H9 (cell line): Measurements from ENCODE around the gene PKDCC. TPM values are rescaled to one million over a fixed set of nuclear protein-coding genes. Genes with fewer than 3 reads are reported as not detected.

ENCODE experiments used
- DNase-seq: peaks from one replicate; pipeline ENCODE4 v3.0.0-alpha.2; 2017
- H2AFZ ChIP-seq: one replicate; pipeline ENCODE4 v1.6.1; 2013; ENCODE audit warnings: mild to moderate bottlenecking, low read length, control low read depth, moderate library complexity
- H2AK5ac ChIP-seq: 2 replicates; pipeline ENCODE4 v1.6.1; 2013; ENCODE audit warnings: low read length, control low read depth, mixed read lengths; ENCODE audit not compliant: insufficient read length
- H2BK120ac ChIP-seq: one replicate; pipeline ENCODE4 v1.6.1; 2013; ENCODE audit warnings: low read depth, mild to moderate bottlenecking, low read length, control low read depth, inconsistent platforms; ENCODE audit not compliant: poor library complexity, severe bottlenecking
- H2BK12ac ChIP-seq: 2 replicates; pipeline ENCODE4 v1.6.1; 2013; ENCODE audit warnings: low read length, control low read depth, mixed read lengths, low read depth; ENCODE audit not compliant: insufficient read length
- H2BK15ac ChIP-seq: 2 replicates; pipeline ENCODE4 v1.6.1; 2013; ENCODE audit warnings: low read depth, low read length, control low read depth
- H2BK20ac ChIP-seq: one replicate; pipeline ENCODE4 v1.6.1; 2013; ENCODE audit warnings: low read depth, mild to moderate bottlenecking, low read length, control low read depth, inconsistent platforms; ENCODE audit not compliant: poor library complexity, severe bottlenecking
- H2BK5ac ChIP-seq: 2 replicates; pipeline ENCODE4 v1.6.1; 2013; ENCODE audit warnings: low read length, control low read depth, mixed read lengths; ENCODE audit not compliant: insufficient read length
- H3K14ac ChIP-seq: 2 replicates; pipeline ENCODE4 v1.6.1; 2013; ENCODE audit warnings: low read length, control low read depth; ENCODE audit not compliant: insufficient read depth
- H3K18ac ChIP-seq: 2 replicates; pipeline ENCODE4 v1.6.1; 2013; ENCODE audit warnings: low read depth, mild to moderate bottlenecking, mixed read lengths, low read length, control low read depth; ENCODE audit not compliant: insufficient read length
- H3K23ac ChIP-seq: 2 replicates; pipeline ENCODE4 v1.6.1; 2013; ENCODE audit warnings: low read length, control low read depth, mixed read lengths, low read depth; ENCODE audit not compliant: insufficient read length
- H3K23me2 ChIP-seq: 2 replicates; pipeline ENCODE4 v1.6.1; 2013; ENCODE audit warnings: low read depth, mild to moderate bottlenecking, mixed read lengths, low read length, control low read depth; ENCODE audit not compliant: insufficient read length, poor library complexity, severe bottlenecking
- H3K27ac ChIP-seq: 2 replicates; pipeline ENCODE4 v1.5.1; 2013; ENCODE audit warnings: low read length, control low read depth, mixed read lengths, low read depth; ENCODE audit not compliant: insufficient read length
- H3K27me3 ChIP-seq: 2 replicates; pipeline ENCODE4 v1.6.1; 2013; ENCODE audit warnings: low read length, control low read depth, inconsistent platforms; ENCODE audit not compliant: insufficient read depth
- H3K4ac ChIP-seq: 2 replicates; pipeline ENCODE4 v1.6.1; 2013; ENCODE audit warnings: low read depth, mild to moderate bottlenecking, control low read depth, inconsistent platforms, low read length, moderate library complexity
- H3K4me1 ChIP-seq: 2 replicates; pipeline ENCODE4 v1.6.1; 2013; ENCODE audit warnings: low read length, control low read depth, inconsistent platforms; ENCODE audit not compliant: insufficient read depth
- H3K4me2 ChIP-seq: 2 replicates; pipeline ENCODE4 v1.6.1; 2013; ENCODE audit warnings: low read length, control low read depth, mixed read lengths; ENCODE audit not compliant: insufficient read length, insufficient read depth
- H3K56ac ChIP-seq: 2 replicates; pipeline ENCODE4 v1.6.1; 2013; ENCODE audit warnings: low read depth, mild to moderate bottlenecking, mixed read lengths, low read length, control low read depth; ENCODE audit not compliant: insufficient read length
- H3K79me1 ChIP-seq: 2 replicates; pipeline ENCODE4 v1.6.1; 2013; ENCODE audit warnings: low read depth, mild to moderate bottlenecking, moderate library complexity, low read length, control low read depth, inconsistent platforms; ENCODE audit not compliant: insufficient read depth, poor library complexity, severe bottlenecking
- H3K79me2 ChIP-seq: 2 replicates; pipeline ENCODE4 v1.6.1; 2013; ENCODE audit warnings: low read length, control low read depth, inconsistent platforms; ENCODE audit not compliant: insufficient read depth
- H3K9ac ChIP-seq: 2 replicates; pipeline ENCODE4 v1.6.1; 2013; ENCODE audit warnings: low read length, control low read depth, mixed read lengths; ENCODE audit not compliant: insufficient read length; ENCODE audit errors: extremely low read depth
- H3K9me3 ChIP-seq: one replicate; pipeline ENCODE4 v1.6.1; 2013; ENCODE audit warnings: low read depth, low read length, inconsistent platforms; ENCODE audit not compliant: control insufficient read depth
- H3T11ph ChIP-seq: one replicate; pipeline ENCODE4 v1.6.1; 2013; ENCODE audit warnings: mild to moderate bottlenecking, low read length, control low read depth, inconsistent platforms
- H4K20me1 ChIP-seq: one replicate; pipeline ENCODE4 v1.6.1; 2013; ENCODE audit not compliant: control insufficient read depth, insufficient read length, insufficient read depth
- H4K5ac ChIP-seq: 2 replicates; pipeline ENCODE4 v1.6.1; 2013; ENCODE audit warnings: low read depth, mild to moderate bottlenecking, mixed read lengths, low read length, control low read depth; ENCODE audit not compliant: insufficient read length
- H4K8ac ChIP-seq: replicated peaks from 2 replicates; pipeline ENCODE4 v1.6.1; 2013; ENCODE audit warnings: low read length, control low read depth, mixed read lengths, low read depth; ENCODE audit not compliant: insufficient read length
- H4K91ac ChIP-seq: 2 replicates; pipeline ENCODE4 v1.6.1; 2013; ENCODE audit warnings: low read depth, mild to moderate bottlenecking, moderate library complexity, mixed read lengths, low read length, control low read depth; ENCODE audit not compliant: insufficient read length
- H3K27ac Mint-ChIP-seq, 3 experiments: 2 replicates in 2 of 3; 3 replicates in 1 of 3; pipeline ENCODE4 v1.8.0; 2020 to 2021; ENCODE audit warnings: mixed read lengths in 3 of 3, mild to moderate bottlenecking in 1 of 3, moderate library complexity in 1 of 3
- H3K27me3 Mint-ChIP-seq: 2 replicates; pipeline ENCODE4 v1.8.0; 2021; ENCODE audit warnings: low read depth, mild to moderate bottlenecking, moderate library complexity, mixed read lengths
- H3K36me3 Mint-ChIP-seq, 3 experiments: 2 replicates in 2 of 3; 3 replicates in 1 of 3; pipeline ENCODE4 v1.8.0; 2020 to 2021; ENCODE audit warnings: low read depth in 3 of 3, mixed read lengths in 3 of 3; ENCODE audit not compliant: insufficient read depth in 1 of 3
- H3K4me1 Mint-ChIP-seq, 2 experiments: 2 replicates each; pipeline ENCODE4 v1.8.0; 2020; ENCODE audit warnings: mixed read lengths in 2 of 2
- H3K4me3 Mint-ChIP-seq, 2 experiments: 2 replicates in 1 of 2; 3 replicates in 1 of 2; pipeline ENCODE4 v1.8.0; 2020 to 2021; ENCODE audit warnings: mild to moderate bottlenecking in 2 of 2, mixed read lengths in 2 of 2, moderate library complexity in 1 of 2
- H3K9me3 Mint-ChIP-seq, 2 experiments: 2 replicates in 1 of 2; 3 replicates in 1 of 2; pipeline ENCODE4 v1.8.0; 2020; ENCODE audit warnings: mild to moderate bottlenecking in 2 of 2, mixed read lengths in 2 of 2, moderate library complexity in 1 of 2
- CTCF ChIP-seq: fragments of 200-600 bp; sonication (generic); conservative IDR thresholded peaks from 3 replicates; pipeline ENCODE4 v1.8.0; 2021; ENCODE audit warnings: antibody characterized with exemption, mild to moderate bottlenecking
- WGBS: extraction: QIAGEN DNeasy Blood & Tissue Kit; methylation state at CpG from one replicate; pipeline ENCODE4 v1.1.7; 2013; ENCODE audit warnings: missing lambda C conversion rate, low lambda C conversion rate, mixed read lengths; ENCODE audit not compliant: insufficient read length; ENCODE audit errors: extremely low coverage; 5-methylcytosine and 5-hydroxymethylcytosine counted together
- total RNA-seq: library from RNA; stranded (reverse); gene quantifications from 2 replicates; pipeline ENCODE4 v1.2.1, GENCODE V29; 2021

Gene PKDCC
- total RNA-seq, 1 experiment from 2014 or later: 134 TPM

GRCh38 chr2:42030200-42030759 lies 17.5 kb upstream of the PKDCC start:
- Histone ChIP-seq H2BK20ac (no peak overlapping the region), H3K23me2 (no peaks in the 10 kb centered on the region), H4K20me1 (no peaks in the 10 kb centered on the region), H3K9ac (no peak overlapping the region), H2BK12ac (no peak overlapping the region), H3K79me2 (no peaks in the 10 kb centered on the region), H3K56ac (no peak overlapping the region), H4K8ac (no peak overlapping the region), H3K4me2 (no peak overlapping the region), H3K18ac (peak overlapping the region; percentile 66), H3K27me3 (peaks cover 2% of the 10 kb centered on the region; the same call in 1 of the 2 replicates), H3K27ac (no peak overlapping the region), H3K4me1 (peaks cover 24% of the 10 kb centered on the region; the same call in 1 of the 2 replicates), H3K23ac (no peak overlapping the region), H2BK5ac (no peak overlapping the region), H3T11ph (no peak overlapping the region), H4K91ac (no peak overlapping the region), H3K79me1 (no peaks in the 10 kb centered on the region), H2BK15ac (no peak overlapping the region), H2AK5ac (no peak overlapping the region), H4K5ac (no peak overlapping the region), H3K4ac (no peak overlapping the region), H3K14ac (no peak overlapping the region), H3K9me3 (no peaks in the 10 kb centered on the region), H2AFZ (no peak overlapping the region), H2BK120ac (no peak overlapping the region)
- Mint-ChIP-seq H3K27me3 (peaks cover 24% of the 10 kb centered on the region), H3K36me3 (peaks cover 5 to 8% (median 6%) of the 10 kb centered on the region in 3 experiments; a peak in 6 of 7 replicates), H3K4me1 (peaks cover 63% of the 10 kb centered on the region in 2 experiments), H3K9me3 (peaks cover 3 to 6% of the 10 kb centered on the region in 2 experiments; a peak in 4 of 5 replicates), H3K4me3 (peak overlapping the region in 1 of 2 experiments; percentile 47; a peak in 2 of 5 replicates), H3K27ac (peak overlapping the region; percentile 92 to 97 (median 95))
- DNase-seq: peak; percentile 57
- TF ChIP-seq CTCF: no peak
- WGBS: no CpG with 5 or more reads among the region's 19 CpGs
